HG02943 (cell line): ENCODE measurements around the gene HES3.

Experiments
- ATAC-seq: cut with Tn5 transposase; IDR thresholded peaks from one replicate; pipeline ENCODE4 v1.9.1; 2021; ENCODE audit warnings: mild to moderate bottlenecking, low read depth, moderate library complexity; ENCODE audit not compliant: unreplicated experiment

Gene HES3

GRCh38 chr1:6276811-6277555, 33.0 kb downstream of the HES3 start:
- ATAC-seq: no peak

- no peak for ATAC-seq
These were observed 34.3 kb downstream of the HES3 start for GRCh38 chr1:6278263-6278662.

- no peak for ATAC-seq
These were observed 35.1 kb downstream of the HES3 start for GRCh38 chr1:6279066-6279465.

GRCh38 chr1:6279613-6280383, 35.8 kb downstream of the HES3 start:
- no peak for ATAC-seq

GRCh38 chr1:6280761-6281451, 36.9 kb downstream of the HES3 start:
- ATAC-seq: no peak

GRCh38 chr1:6281511-6282402, 37.8 kb downstream of the HES3 start:
- no peak for ATAC-seq

- no peak for ATAC-seq
These were observed 38.7 kb downstream of the HES3 start for GRCh38 chr1:6282577-6283270.

GRCh38 chr1:6285336-6285735, 41.4 kb downstream of the HES3 start:
- ATAC-seq: no peak

- ATAC-seq: no peak
These were observed 42.3 kb downstream of the HES3 start for GRCh38 chr1:6286266-6286665.

- ATAC-seq: no peak
These were observed 43.0 kb downstream of the HES3 start for GRCh38 chr1:6287029-6287428.

GRCh38 chr1:6287431-6287886, 43.5 kb downstream of the HES3 start:
- no peak for ATAC-seq

- ATAC-seq: no peak
These were observed 44.0 kb downstream of the HES3 start for GRCh38 chr1:6288026-6288425.

- ATAC-seq: no peak
These were observed 44.7 kb downstream of the HES3 start for GRCh38 chr1:6288665-6289064.

- no peak for ATAC-seq
These were observed 48.1 kb downstream of the HES3 start for GRCh38 chr1:6292102-6292501.

- ATAC-seq: no peak
These were observed 50.3 kb downstream of the HES3 start for GRCh38 chr1:6294080-6294889.

- no peak for ATAC-seq
These were observed 51.0 kb downstream of the HES3 start for GRCh38 chr1:6294890-6295556.
